Measurements from ENCODE around the gene ANKHD1.
"Not testable (repeated sequence)": the region's sequence is repeated elsewhere in the genome, so short reads cannot be mapped to it uniquely, and the experiment has no call there.

ANKHD1 gene

DNA sequence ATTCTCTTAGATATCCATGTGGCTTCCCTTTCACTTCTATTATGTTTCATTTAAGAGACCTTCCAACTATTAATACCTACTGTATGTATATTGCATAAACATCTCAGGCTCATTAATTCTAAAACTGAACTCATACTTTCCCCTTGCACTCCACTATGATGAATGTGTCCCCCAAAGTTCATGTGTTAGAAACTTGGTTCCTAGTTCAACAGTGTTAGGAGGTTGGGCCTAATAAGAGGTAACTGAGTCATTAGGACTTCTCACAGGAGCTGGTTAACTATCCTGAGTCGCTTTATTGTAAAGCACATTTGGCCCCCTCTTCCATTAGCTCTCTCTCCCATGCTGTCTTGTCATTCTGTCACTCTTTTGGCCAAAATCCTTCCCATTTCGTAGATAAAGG, 22.0 kb downstream of the ANKHD1 start:
- DNase-seq: no peak

DNA sequence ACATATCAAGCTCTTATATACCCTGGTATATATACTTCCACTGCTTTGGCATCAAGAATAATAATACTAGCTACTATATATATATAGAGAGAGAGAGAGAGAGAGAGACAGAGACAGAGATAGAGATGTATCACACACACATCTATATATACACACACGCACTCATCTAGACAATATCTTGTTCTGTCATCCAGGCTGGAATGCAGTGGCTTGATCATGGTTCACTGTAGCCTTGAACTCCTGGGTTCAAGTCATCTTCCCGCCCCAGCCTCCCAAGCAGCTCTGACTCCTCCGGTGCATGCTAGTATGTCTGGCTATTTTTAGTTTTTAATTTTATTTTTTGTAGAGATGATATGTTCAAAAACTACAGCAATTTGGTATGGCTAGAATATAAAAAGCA, 22.5 kb downstream of the ANKHD1 start:
- DNase-seq: no peak

DNA sequence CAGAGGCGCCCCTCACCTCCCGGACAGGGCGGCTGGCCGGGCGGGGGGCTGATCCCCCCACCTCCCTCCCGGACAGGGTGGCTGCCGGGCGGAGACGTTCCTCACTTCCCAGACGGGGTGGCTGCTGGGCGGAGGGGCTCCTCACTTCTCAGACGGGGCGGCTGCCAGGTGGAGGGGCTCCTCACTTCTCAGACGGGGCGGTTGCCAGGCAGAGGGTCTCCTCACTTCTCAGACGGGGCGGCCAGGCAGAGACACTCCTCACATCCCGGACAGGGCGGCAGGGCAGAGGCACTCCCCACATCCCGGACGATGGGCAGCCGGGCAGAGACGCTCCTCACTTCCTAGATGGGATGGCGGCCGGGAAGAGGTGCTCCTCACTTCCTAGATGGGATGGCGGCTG, 26.1 kb downstream of the ANKHD1 start:
- DNase-seq: not testable (repeated sequence)

DNA sequence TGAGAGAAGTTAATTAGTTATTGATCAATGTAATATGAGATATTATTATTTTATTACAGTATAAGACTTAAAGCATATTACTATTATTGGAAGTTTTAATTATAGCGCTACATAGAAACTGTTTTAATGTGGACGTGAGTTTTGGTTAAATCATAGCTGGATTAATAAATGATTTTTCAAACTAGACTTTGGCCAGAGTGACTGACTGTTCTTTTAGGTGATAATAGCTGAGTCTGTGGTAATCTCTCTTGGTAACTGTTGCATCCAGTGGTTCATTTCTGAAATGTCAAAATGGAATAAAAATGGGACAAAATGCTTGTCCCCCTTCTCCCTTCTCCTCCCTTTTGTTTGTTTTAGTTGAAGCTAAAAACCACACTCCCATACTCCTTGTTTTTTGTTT, 28.1 kb downstream of the ANKHD1 start:
- no peak for DNase-seq

DNA sequence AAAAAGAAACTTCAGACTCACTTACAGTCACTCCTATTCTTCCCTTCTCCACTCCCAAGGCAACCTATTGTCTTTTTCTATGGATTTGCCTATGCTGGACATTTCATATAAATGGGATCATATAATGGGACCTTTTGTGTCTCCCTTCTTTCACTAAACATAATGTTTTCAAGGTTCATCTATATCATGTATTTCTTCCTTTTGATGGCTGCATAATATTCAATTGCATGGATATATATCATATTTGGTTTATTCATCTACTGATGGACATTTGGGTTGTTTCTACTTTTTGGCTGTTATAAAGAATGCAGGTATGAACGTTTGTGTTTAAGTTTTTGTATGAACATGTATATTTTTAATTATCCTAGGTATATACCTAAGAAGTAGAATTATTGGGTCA, 30.6 kb downstream of the ANKHD1 start:
- no peak for DNase-seq

DNA sequence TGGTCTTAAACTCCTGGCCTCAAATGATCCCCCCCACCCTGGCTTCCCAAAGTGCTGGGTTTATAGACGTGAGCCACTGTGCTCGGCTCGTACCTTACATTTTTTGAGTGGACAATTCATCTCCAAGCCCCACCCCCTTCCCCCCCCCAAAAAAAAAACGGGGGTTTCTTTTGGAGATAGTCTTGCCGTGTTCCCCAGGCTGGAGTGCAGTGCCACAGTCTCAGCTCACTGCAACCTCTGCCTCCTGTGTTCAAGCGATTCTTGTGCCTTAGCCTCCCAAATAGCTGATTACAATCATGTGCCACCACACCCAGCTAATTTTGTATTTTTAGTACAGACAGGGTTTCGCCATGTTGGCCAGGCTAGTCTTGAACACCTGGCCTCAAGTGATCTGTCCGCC, 31.3 kb downstream of the ANKHD1 start:
- no peak for DNase-seq

DNA sequence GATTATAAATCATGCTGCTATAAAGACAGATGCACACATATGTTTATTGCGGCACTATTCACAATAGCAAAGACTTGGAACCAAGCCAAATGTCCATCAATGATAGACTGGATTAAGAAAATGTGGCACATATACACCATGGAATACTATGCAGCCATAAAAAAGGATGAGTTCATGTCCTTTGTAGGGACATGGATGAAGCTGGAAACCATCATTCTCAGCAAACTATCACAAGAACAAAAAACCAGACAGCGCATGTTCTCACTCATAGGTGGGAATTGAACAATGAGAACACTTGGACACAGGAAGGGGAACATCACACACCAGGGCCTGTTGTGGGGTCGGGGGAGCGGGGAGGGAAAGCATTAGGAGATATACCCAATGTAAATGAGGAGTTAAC, 55.7 kb downstream of the ANKHD1 start:
- DNase-seq: not testable (repeated sequence)

DNA sequence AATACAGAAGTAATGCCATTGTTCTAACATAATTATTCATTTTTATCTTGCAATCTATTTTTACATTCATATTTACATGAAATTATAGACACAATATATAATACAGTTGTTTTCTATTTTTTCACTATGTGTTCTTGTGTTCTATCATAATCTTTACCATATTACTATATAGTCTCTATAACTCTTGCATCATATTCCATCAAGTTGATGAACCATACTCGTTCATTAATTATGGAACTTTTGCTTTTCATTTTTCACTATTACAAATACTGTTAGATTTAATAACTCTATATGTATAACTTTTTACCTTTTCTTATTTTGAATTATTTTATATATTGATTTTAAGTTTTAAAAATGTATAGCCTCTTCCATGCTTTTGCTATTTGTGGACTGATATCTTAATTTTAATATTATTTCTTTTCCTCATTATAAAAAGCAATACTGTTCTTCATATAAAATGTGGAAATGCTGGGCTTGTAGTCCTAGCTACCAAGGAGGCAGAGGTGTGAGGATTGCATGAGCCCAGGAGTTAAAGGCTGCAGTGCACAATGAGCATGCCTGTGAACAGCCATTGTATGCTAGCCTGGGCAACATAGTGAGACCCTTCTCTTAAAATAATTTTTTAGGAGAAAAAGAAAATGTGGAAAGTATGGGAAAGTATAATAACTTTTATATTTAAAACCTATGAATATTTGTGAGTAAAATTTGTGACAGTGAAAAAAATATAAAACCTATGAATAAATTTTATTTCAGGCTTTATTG, 65.5 kb downstream of the ANKHD1 start:
- no peak for DNase-seq

DNA sequence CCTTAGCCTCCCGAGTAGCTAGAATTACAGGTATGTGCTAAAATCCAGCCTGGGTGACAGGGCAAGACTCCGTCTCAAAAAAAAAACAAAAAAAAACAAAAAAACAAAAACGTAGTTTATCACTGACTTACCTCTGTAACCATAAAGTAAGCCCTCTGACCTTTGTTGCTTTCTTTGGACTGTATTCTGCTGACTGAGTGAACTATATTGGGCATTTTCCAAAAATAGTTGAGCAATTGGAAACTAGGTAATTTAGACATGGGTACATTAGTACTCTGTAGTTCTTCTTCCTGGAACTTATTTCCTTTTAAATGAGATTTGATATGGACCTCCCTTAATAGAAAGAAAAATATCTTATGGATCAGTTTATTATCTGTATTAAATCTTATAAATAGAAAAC, 66.6 kb downstream of the ANKHD1 start:
- DNase-seq: no peak

DNA sequence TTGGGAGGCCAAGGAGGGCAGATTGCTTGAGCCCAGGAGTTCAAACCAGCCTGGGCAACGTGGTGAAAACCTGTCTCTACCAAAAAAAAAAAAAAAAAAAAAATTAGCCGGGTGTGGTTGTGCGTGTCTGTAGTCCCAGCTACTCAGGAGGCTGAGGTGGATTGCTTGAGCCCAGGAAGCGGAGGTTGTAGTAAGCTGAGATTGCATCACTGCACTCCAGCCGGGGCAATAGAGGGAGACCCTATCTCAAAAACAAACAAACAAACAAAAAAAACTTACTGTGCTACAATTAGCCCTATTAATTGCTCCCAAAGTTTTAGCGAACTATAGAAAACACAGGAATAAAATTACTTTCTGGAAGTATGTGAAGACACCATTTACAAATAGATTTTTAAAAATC, 67.6 kb downstream of the ANKHD1 start:
- DNase-seq: no peak

DNA sequence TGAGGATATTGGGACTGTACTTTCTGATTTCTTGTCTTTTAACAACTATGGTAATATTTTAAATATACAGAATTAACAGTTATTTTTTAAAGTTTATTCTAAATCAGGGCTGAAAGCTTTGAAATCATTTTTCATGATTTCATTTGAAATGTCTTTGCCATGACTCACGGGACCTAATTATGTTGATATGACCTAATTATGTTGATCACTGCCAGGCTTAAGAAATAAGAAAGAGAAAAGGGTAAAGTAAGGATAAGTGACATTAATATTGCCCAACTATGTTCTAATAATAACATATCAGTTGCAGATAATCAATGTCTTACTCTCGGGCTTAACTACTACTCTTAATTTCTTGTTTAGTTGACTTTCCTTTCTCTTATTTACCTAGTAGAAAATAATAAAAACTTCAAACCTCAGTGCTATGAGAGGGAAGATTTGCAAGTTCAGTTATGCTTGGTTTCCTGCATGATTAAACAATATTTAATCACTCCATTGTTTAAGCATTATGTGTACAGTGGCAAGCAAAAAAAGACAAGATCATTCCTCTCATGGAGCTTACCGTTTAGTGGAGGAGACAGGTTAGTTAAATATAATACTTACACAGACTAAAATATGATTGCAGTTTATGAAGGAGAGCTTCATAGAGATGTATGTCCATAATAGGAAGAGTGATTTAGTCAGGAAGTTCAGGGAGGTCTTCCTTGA, 78.8 kb downstream of the ANKHD1 start:
- DNase-seq: no peak

DNA sequence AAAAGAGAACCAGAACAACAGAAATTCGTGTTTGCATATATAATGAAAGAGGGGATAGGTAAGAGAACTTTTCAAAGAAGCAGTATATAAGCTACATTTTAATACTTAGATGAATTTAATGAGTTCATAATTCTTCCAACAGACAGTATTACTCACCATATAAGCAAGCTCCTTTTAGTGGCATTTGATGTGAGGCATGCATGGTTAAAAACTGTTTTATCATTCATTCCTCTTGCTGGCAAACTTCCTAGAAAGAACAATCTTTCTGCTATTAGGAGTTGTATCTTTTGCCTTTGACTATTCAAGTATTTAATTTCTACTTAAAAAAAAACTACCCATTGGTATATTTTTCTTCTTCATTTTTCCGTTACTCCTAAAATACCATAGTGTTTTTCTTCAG, 80.1 kb downstream of the ANKHD1 start:
- DNase-seq: no peak

DNA sequence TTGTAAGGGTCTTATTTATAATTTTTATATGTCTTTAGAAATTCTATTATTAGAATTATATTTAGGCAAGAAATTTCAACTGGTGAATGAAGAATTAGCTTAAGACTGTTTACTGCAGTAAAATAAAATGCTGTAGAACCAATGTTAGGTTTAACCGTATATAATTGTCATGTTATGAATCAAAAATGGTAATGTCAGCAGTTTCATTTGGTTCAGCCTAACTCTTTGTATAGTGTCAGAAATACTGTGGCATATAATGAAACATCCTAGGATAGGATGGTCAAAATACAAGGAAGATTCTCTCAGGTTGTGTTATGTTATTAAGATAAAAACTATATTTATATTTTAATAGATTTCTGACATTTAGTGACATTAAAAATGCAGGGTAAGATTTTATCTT, 81.4 kb downstream of the ANKHD1 start:
- no peak for DNase-seq

DNA sequence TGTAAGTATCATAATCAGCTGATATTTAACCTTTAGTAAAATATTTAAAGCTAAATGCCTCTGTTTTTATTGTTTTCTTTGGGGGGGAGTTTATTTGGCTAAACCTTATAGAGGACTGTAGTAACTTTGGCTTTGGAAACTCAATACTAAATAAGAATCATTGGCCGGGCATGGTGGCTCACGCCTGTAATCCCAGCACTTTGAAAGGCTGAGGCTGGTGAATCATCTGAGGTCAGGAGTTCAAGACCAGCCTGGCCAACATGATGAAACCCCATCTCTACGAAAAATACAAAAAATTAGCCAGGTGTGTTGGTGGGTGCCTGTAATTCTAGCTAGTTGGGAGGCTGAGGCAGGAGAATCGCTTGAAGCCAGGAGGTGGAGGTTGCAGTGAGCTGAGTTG, 86.5 kb downstream of the ANKHD1 start:
- DNase-seq: not testable (repeated sequence)

DNA sequence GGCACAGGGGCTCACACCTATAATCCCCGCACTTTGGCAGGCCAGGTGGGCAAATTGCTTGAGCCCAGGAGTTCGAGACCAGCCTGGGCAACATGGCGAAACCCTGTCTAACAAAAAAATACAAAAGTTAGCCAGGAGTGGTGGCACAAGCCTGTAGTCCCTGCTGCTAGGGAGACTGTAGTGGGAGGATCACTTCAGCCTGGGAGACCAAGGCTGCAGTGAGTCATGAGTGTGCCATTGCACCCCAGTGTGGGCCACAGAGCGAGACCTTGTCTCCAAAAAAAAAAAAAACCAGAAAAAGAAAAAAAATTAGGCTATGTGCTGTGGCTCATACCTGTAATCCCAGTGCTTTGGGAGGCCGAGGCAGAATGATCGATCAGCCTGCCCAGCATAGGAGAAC, 87.3 kb downstream of the ANKHD1 start:
- no peak for DNase-seq

DNA sequence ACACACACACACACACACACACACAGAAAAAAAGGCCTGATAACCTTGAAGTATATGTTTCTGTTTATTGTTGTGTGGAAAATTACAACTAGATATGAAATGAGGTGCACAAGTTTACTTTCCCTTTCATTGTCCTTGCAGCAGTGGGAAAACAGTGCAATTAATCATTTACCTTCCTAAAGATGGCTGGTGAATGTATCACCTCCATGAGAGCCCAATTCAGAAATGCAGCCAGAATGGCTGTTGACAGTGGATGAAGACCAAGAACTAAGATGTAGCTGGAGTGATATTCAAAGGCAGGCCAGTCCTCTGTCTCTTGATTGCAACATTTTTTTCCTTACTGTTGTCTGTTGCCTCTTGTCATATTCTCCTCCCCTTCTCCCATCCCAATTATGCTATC, 96.3 kb downstream of the ANKHD1 start:
- DNase-seq: no peak

DNA sequence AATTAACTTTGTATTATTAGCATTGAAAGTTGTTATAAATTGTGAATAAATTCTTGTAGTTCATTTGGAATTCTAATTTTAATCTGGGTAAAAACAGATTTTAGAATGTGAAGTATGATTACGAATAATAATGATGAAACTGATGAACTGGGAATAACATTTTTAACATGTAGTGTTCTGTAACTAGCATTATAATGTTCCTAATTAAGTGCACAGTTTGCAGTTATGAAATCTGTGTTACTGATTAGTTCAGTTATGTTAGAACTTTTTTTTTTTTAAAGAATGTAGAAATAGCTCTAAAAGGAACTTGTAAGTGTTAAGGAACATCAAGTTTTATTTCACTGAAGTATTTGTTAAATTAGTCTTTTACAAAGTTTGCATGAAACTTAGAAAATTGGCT, 97.0 kb downstream of the ANKHD1 start:
- DNase-seq: no peak

DNA sequence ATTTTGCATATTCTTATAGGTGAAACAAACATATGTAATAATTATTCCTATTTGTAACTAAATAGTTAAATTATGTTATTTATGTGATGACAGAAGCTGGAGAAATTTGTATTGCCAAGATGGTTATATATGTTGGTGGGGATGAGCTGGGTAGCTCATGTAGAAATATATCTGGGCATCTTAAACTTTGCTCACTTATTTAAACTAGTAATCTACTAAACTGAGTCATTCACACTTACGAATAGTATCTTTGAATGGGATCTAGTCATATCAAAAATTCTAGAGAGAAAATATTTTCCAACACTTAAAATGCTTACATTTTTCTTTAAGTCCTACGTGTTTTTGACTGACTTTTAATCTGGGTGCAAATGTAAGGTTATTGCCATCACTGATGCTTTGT, 101.2 kb downstream of the ANKHD1 start:
- DNase-seq: no peak

DNA sequence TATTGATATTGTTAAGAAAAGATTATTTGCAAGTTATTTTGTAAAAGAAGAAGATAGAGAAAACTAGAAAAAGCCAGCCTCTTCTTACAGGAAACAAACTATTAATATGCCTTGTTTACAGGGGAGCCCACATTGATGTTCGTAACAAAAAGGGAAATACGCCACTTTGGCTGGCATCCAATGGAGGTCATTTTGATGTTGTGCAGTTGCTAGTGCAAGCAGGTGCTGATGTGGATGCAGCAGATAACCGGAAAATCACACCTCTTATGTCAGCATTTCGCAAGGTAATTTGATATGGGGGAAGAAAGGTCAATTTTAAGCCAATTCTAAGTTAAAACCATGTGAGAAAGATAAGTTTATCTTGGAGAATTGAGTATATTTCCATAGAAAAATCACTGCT, 108.3 kb downstream of the ANKHD1 start:
- DNase-seq: no peak

DNA sequence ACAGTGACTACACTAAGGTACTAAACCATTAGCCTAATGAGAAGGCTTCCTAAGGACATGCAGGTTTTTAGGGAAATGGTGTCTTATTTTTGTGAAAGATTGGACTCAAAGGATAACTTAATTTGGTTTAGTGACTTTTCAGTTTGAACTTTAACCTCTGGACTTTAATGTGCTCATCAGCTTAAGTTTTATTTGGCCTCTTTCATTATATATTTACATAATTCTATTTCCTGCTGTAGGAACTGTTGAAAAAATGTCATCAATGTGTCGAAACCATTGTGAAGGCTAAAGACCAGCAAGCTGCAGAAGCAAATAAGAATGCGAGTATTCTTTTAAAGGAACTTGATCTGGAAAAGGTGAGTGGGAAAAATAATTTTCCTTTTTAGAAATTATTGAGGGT, 111.5 kb downstream of the ANKHD1 start:
- DNase-seq: no peak

DNA sequence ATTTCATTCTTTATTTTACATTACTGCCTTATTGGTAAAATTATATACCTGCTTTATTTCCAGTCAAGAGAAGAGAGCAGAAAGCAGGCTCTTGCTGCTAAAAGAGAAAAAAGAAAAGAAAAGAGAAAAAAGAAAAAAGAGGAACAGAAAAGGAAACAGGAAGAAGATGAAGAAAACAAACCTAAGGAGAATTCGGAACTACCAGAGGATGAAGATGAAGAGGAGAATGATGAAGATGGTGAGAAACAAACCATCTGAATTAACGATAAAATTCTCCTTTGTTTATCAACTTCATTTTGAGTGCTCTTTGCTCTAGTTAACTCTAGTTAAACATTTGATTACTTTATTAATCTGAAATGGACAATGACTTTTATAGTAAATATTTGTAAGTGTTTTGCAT, 122.4 kb downstream of the ANKHD1 start:
- DNase-seq: no peak

DNA sequence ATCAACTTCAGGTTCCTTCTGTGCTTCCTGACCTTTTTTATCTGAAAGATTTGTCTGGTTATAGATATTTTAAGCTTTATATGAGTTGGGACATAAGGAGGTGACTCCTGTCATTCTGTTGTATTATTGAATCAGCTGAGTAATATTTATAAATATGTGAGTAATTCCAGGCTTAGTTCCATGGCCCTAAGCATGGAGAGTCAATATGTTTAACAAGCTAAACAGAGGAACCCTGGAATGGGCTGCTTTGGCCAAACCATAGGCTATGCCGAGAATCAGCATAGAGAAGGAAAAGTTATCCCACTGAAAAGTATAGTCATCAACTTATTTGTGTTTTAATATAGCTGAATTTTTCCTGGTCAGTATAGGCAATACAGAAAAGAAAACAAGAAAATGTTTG, 138.6 kb downstream of the ANKHD1 start:
- no peak for DNase-seq

DNA sequence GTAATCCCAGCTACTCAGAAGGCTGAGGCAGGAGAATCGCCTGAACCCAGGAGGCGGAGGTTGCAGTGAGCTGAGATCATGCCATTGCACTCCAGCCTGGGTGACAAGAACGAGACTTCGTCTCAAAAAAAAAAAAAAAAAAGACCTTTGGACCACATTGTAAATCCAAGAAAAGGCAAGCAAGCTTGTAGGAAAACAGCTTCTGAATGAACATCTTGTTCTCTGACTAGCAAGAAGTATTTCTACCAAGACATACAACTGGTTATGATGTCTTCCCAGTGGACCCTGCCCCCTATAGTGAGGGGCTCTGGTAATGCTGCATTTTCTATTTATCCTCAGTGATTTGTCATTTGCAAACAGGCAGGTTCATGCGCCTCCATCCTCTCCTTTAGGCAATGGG, 141.3 kb downstream of the ANKHD1 start:
- DNase-seq: no peak

DNA sequence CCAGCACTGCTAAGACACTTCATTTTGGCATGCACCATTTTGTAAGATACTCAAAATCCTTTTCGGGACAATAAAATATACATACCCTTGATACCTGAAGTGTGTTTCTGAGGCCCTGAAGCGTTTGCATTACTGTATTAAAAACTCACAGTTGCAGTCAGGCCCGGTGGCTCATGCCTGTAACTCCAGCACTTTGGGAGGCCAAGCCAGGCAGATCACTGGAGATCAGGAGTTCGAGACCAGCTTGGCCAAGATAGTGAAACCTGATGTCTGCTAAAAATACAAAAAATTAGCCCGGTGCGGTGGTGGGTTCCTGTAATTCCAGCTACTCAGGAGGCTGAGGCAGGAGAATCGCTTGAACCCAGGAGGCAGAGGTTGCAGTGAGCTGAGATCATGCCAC, 143.4 kb downstream of the ANKHD1 start:
- DNase-seq: no peak

DNA sequence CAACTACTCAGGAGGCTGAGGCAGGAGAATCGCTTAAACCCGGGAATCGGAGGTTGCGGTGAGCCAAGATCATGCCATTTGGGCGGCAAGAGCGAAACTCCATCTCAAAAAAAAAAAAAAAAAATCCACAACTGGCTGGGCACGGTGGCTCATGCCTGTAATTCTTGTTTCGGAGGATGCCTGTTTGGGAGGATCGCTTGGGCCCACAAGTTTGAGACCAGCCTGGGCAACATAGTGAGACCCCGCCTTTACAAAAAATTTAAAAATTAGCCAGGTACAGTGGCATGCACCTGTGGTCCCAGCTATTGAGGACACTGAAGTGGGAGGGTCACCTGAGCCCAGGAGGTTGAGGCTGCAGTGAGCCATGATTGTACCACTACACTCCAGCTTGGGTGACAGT, 144.0 kb downstream of the ANKHD1 start:
- no peak for DNase-seq

All from stimulated activated CD4-positive, alpha-beta T cell treated with anti-CD3 and anti-CD28 coated beads, Interleukin-1b, Interleukin-23, amount 100 ng/mL, for 48 hours (primary cell).